Right renal pelvis (tissue), 4 donors: ENCODE measurements around the gene PPARA. TPM values are rescaled to one million over a fixed set of nuclear protein-coding genes. Genes with fewer than 3 reads are reported as not detected.

Source experiments
- DNase-seq, 4 donors: peaks; one replicate each; pipeline ENCODE4 v3.0.0-alpha.2; 2013; ENCODE audit warnings: low read depth in 4 of 4, low spot score in 3 of 4, missing footprints in 1 of 4
- polyA plus RNA-seq, 4 donors: library from polyadenylated mRNA; unstranded; fragments of 120-200 nt; gene quantifications; one replicate each; pipeline ENCODE4 v1.2.1, GENCODE V29; 2013; ENCODE audit not compliant: insufficient read length in 4 of 4

PPARA gene
- polyA plus RNA-seq, 4 donors, result 25.7 to 31.6 (median 26.5) TPM

DNA sequence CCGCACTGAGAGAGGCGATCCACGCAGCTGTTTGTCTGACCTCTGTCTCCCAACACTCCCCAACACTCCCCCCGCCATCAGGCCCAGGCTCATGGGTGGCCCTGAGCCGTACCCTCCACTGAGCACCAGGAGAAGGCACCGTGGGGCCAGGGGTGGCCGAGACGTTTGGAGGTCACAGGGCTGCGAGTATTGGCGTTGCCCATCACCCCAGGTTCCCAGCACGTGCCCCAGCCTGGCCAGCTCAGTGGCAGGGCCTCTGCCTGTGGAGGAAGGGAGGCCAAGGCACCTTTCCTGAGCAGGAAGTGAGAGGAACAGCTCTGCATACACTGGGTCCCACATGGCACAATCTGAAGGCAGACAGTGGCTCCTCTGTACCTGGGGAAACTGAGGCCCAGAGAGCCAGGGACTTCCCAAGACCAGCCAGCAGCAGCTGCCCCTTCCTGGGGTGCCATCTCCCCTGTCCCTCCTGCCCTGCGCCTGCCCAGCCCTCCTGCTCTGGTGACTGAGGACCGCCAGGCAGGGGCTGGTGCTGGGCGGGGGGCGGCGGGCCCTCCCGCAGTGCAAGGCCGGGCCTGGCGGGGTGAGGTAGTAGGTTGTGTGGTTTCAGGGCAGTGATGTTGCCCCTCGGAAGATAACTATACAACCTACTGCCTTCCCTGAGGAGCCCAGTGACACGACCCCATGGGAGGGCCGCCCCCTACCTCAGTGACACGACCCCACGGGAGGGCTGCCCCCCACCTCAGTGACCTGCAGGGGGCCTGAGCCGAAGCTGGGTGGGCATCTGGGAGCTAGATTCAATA, 37.0 kb upstream of the PPARA start:
- no peak for DNase-seq

GRCh38 chr22:46113910-46114517, 36.3 kb upstream of the PPARA start:
- DNase-seq, result no peak

DNA sequence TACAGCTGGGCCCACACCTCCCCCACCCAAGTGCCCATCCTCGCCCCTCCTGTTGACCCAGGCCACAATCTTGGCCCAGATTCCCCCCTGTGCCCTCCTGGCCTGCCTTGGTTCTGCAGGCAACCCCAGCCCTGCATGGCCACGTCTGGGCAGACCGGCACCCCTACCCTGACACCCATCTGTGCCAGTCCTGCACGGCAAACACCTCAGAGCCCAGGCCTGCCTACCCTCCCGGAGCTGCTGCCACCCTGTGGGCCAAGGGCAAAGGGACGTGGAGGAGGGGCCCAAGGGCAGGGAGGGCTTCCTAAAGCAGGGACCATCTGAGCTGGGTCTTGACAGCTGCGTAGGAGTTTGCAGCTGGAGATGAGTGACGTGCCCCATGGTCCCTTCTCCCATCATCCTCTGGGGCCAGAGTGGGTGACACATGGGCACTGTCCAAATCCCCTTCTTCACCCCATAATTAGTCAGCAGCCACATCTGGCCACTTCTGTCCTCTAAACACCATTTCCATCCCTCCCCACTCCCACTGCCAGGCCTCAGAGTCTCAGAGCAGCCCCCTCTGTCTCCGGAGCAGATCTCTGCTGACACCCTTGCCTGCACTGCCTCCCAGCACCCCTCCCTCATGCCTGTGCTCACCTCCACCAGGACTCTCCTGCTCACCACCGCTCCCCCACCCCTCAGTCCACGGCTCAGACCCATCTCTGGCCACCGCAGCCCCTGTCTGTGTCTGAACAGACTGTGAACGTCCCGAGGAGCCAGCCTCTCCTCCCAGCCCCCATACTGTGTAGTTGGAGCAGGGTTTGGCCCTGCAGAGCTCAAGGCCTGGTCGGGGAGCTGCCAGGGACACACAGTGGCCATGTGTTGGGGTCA, 35.6 kb upstream of the PPARA start:
- no peak for DNase-seq

- DNase-seq, result no peak
These were observed 35.0 kb upstream of the PPARA start for GRCh38 chr22:46115388-46115678.

- DNase-seq, result no peak
These were observed 34.4 kb upstream of the PPARA start for GRCh38 chr22:46115755-46116490.

GRCh38 chr22:46116491-46116958, 33.8 kb upstream of the PPARA start:
- peak; percentile 76 to 87 (median 79) for DNase-seq

DNA sequence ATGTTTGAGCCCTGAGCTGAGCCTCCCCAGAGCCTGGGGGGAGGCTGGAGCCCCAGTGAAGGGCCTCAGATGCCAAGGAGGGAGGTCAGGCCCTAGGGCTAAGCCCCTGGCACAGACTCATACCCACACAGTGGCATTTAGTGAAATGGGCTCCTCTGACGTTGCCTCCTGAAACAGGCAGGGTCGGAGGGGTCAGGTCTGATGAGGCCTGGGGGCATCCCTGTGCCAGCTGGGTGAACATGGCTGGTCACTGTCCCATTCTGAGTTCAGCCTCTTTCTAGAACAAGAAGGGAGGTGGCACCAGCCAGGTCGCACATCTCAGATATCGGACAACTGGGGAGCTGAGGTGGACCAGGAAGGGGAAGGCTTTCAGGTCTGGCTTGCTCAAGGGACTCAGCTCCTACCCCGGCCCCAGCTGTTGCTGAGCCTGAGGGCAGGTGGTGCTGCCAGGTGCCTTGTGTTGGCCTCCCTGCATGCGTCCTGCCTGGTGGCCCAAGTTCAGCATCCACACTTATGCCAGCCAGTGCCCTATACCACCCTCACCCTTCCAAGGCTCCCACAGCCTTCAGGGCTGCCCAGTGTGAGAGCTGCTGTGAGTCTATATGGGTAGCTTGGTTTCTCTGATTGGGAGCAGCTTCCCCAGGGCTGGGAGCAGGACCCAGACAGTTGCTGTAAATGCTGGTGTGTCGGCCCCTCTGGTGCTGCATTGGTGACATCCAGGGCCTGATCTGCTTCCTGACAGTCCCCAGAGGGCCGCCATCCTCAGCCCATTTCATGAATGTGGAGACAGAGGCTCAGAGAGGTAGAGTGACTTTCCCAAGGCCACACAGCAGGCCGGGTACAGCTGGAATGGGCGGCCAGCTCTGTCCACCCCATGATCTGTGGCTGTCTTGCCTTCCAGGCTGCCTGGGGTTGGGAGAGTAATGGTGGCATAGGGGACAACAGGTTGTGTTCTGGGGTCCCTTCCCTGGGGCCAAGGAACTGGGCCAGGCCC, 32.8 kb upstream of the PPARA start:
- DNase-seq, result no peak

- no peak for DNase-seq
These were observed 31.1 kb upstream of the PPARA start for GRCh38 chr22:46119093-46119728.

DNA sequence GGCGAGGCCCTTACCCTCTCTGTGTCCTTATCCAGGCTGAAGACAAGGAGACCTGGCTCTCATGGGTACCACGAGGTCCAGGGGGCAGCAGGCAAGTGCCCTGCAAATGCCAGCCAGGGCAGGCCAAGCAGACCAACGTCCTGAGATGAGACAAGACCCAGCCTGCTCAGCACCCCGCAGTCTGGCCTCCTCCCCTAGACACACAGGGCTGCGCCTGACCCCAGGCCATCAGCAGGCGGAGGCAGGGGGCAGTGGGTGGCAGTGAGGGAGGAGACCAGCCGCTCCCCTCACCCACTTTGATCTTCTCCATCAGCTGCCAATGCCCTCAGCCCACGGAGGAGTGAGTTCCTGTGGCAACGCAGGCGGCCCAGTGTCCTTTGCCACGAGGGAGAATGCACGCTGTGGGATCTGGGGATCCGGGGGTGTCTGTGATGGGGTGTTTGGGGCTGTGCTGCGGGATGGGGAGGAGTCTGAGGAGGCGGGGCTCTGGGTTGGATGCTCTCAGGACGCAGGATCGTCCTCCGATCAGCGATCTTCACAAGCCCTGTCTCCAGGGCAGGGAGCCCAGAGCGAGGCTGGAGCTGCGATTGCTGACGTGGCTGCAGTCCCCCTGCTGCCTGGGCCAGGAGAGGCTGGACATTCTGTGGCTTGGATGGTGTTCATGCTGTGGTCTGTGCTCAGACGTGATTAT, 30.5 kb upstream of the PPARA start:
- no peak for DNase-seq

DNA sequence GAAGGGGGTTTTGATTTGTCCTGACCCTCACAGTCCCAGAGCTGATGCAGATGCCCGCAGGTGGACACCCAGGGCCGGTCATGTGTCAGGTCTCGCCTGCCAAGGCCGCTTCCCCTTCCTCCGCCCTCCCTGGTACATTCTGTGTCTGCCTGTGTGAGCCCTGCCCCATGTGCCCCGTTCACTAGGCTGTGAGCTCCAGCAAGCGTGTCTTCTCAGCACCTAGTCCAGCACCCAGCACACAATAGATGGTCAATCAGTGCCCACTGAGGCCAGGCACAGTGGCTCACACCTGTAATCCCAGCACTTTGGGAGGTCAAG, 29.9 kb upstream of the PPARA start:
- no peak for DNase-seq

- DNase-seq, result no peak
These were observed 29.2 kb upstream of the PPARA start for GRCh38 chr22:46121079-46121478.

GRCh38 chr22:46121523-46122287, 28.6 kb upstream of the PPARA start:
- DNase-seq, result no peak

GRCh38 chr22:46122511-46122971, 27.8 kb upstream of the PPARA start:
- DNase-seq, result peak in 1 of 4 donors; percentile 55

- DNase-seq, result no peak
These were observed 27.2 kb upstream of the PPARA start for GRCh38 chr22:46122980-46123693.

DNA sequence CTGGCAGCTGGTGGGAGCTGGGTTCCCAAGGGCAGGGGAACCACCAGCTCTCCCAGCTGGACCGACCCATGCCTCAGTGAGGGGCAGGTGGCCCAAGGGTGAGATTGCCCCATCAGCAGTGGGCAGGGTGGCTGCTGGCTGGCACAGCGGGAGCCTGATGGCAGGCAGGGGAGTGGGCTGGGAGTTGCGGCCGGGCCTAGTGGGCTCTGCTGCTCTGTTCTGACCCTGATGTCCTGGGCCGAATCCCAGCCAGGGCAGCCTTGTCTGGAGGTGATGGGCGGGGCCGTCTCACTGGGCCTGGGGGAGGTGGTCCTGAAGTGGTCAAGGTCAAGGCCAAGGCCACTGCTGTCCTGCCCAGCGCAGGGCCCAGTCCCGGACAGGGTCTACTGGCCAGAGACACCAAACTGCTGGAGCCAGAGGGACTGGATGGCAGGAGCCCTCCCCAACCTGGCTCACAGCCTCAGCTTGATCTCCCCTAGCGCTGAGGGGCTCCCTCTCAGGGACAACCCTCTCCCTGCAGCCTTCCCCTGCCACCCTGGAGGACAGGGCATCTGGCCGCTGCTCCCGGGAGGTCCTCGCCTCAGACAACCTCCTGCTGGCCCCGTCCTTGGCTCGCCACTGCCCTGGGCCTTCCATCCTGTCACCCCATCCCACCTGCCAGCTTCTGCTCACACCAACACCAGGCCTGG, 26.5 kb upstream of the PPARA start:
- DNase-seq, result no peak

DNA sequence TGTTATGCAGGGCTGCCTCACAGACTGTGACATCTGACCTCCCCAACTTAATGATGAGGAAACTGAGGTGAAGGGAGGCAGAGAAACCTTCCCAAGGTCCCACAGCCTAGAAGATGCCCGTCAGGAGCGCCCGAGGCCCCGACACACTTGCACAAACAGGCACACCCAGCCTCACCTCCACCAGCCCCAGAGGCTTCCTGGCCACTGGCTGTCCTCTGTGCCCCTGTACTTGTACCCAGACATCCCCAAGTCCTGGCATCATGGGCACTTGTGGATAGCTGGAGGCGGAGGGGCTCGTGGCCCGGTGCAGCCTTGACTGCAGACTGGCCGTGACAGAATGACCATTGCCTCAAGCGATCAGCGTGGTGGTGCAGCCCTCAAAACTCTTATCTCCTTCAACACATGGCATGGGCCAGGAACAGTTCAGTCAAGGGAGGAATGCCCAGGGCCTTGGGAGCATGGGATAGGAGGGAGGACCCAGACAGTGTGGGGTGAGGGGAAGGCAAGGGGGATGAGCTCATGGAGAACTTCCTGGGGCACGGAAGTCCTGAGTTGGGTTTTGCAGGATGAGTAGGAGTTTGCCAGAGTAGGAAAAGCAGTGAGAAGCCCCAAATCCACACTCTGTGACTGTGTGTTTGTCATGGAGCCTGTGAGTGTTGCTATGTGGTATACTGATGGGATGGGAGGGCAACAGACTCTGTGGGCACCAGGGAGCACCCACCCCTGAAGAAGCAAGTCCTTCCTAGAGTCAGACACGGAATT, 25.8 kb upstream of the PPARA start:
- DNase-seq, result no peak
